GM18861 (cell line): ENCODE results near the gene HLCS.
"Not testable (repeated sequence)": the region's sequence is repeated elsewhere in the genome, so short reads cannot be mapped to it uniquely, and the experiment has no call there.

Experiments
- ATAC-seq: cut with Tn5 transposase; IDR thresholded peaks from one replicate; pipeline ENCODE4 v1.9.1; 2021; ENCODE audit not compliant: unreplicated experiment

HLCS gene

GRCh38 chr21:36959020-36959835 lies 7.2 kb downstream of the HLCS start:
- ATAC-seq, result no peak

GRCh38 chr21:36955783-36956182 lies 10.7 kb downstream of the HLCS start:
- no peak for ATAC-seq

- ATAC-seq, result not testable (repeated sequence)
Observed at GRCh38 chr21:36952331-36952730, 14.1 kb downstream of the HLCS start.

- ATAC-seq, result no peak
Observed at GRCh38 chr21:36949171-36950141, 17.0 kb downstream of the HLCS start.

- ATAC-seq, result no peak
Observed at GRCh38 chr21:36948686-36949085, 17.8 kb downstream of the HLCS start.

- no peak for ATAC-seq
Observed at GRCh38 chr21:36946949-36947356, 19.5 kb downstream of the HLCS start.

- no peak for ATAC-seq
Observed at GRCh38 chr21:36945496-36946138, 20.9 kb downstream of the HLCS start.

GRCh38 chr21:36936361-36937135 lies 29.9 kb downstream of the HLCS start:
- ATAC-seq, result no peak

GRCh38 chr21:36934864-36935420 lies 31.5 kb downstream of the HLCS start:
- ATAC-seq, result no peak

- no peak for ATAC-seq
Observed at GRCh38 chr21:36932161-36932816, 34.2 kb downstream of the HLCS start.

- ATAC-seq, result no peak
Observed at GRCh38 chr21:36929622-36930021, 36.8 kb downstream of the HLCS start.

- ATAC-seq, result no peak
Observed at GRCh38 chr21:36928960-36929359, 37.5 kb downstream of the HLCS start.

- ATAC-seq, result peak; percentile 57
Observed at GRCh38 chr21:36927719-36928117, 38.8 kb downstream of the HLCS start.

- ATAC-seq, result peak; percentile 9
Observed at GRCh38 chr21:36926989-36927718, 39.3 kb downstream of the HLCS start.

GRCh38 chr21:36923270-36923669 lies 43.2 kb downstream of the HLCS start:
- no peak for ATAC-seq

- no peak for ATAC-seq
Observed at GRCh38 chr21:36922861-36923260, 43.6 kb downstream of the HLCS start.

- no peak for ATAC-seq
Observed at GRCh38 chr21:36918291-36918690, 48.2 kb downstream of the HLCS start.

- ATAC-seq, result no peak
Observed at GRCh38 chr21:36917471-36918158, 48.9 kb downstream of the HLCS start.
